Measurements from ENCODE around the gene GABRG3. TPM values are rescaled to one million over a fixed set of nuclear protein-coding genes. Genes with fewer than 3 reads are reported as not detected.

Gene GABRG3
- total and polyA plus RNA-seq, 10 of the 15 experiments (the other 5 are each of a cell fraction or from before 2014, with no cell fraction given), result 0.15 TPM; not detected in 9

DNA sequence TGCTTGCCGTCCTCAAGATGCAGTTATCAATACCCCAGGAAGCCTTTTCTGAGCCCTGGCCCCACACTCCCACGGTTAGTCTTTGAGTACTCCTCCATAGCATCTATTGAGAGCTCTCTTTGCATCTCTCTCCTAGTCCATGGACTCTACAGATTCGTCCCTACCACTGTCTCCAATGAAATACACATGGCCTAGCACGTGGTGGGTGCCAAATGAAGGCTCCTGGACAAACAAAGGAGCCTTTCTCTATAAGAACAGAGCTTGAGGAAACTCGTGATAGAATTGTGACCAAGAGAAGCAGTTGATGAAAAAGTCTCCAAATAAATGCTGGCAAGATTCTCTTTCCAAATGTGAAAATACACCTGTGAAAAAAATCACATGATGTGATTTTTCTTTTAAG is 166.1 kb downstream of the GABRG3 start:
- Histone ChIP-seq H2AFZ (ENCODE audit: control insufficient read depth, low read depth, low read length) (no peak overlapping the region), H3K79me2 (ENCODE audit: control insufficient read depth, insufficient read depth, low read length) (no peaks in the 10 kb centered on the region), H3K4me2 (ENCODE audit: control insufficient read depth, insufficient read depth) (no peak overlapping the region), H3K4me1 (ENCODE audit: control insufficient read depth, insufficient read depth, low read length) (no peaks in the 10 kb centered on the region), H3K27ac (ENCODE audit: control insufficient read depth, insufficient read depth) (no peak overlapping the region), H3K9me3 (replicated peaks; ENCODE audit: control insufficient read depth, insufficient read depth, low read length) (no peaks in the 10 kb centered on the region; the same call in 2 of the 3 replicates), H3K9ac (ENCODE audit: control insufficient read depth, insufficient read depth, low read length) (no peak overlapping the region), H3K27me3 (replicated peaks in 1 of 2; ENCODE audit: control insufficient read depth in 2 of 2, insufficient read depth in 2 of 2, low read length in 1 of 2) (no peaks in the 10 kb centered on the region), H3K36me3 (ENCODE audit: control insufficient read depth in 2 of 2, insufficient read depth in 2 of 2, low read length in 1 of 2) (no peaks in the 10 kb centered on the region), H3K4me3 (no peak overlapping the region), H4K20me1 (ENCODE audit: control insufficient read depth, insufficient read depth) (no peaks in the 10 kb centered on the region)
- WGBS (ENCODE audit: insufficient coverage, insufficient replicate concordance, low lambda C conversion rate, missing lambda C conversion rate), result 2% methylated on average over 5 of the region's 5 CpGs
- ChIA-PET CTCF (no interaction called here), RAD21 (ENCODE audit: unreplicated experiment) (no interaction called here), POLR2A (no interaction called here), SMC1A (ENCODE audit: uncharacterized antibody, unreplicated experiment) (no interaction called here)
- no peak for FAIRE-seq
- in situ Hi-C loops (cut with MboI), result no loop called here
- intact Hi-C loops (cut with micrococcal nuclease; ENCODE audit: unreplicated experiment), result no loop called here
- TF ChIP-seq HDAC6 (IDR thresholded peaks at IDR 0.05; ENCODE audit: unreplicated experiment), result no peak
- no peak for TF ChIP-seq MEF2B (IDR thresholded peaks at IDR 0.05; ENCODE audit: partially characterized antibody, poor library complexity, severe bottlenecking)
- no peak for TF ChIP-seq DPF2 (IDR thresholded peaks at IDR 0.05)
- TF ChIP-seq TBL1XR1 (IDR thresholded peaks at IDR 0.05; ENCODE audit: low read depth, low read length), result no peak
- no peak for TF ChIP-seq SPI1 (IDR thresholded peaks at IDR 0.05; ENCODE audit: borderline replicate concordance, insufficient read depth, low read depth, low read length)
- TF ChIP-seq, protein P1, sequence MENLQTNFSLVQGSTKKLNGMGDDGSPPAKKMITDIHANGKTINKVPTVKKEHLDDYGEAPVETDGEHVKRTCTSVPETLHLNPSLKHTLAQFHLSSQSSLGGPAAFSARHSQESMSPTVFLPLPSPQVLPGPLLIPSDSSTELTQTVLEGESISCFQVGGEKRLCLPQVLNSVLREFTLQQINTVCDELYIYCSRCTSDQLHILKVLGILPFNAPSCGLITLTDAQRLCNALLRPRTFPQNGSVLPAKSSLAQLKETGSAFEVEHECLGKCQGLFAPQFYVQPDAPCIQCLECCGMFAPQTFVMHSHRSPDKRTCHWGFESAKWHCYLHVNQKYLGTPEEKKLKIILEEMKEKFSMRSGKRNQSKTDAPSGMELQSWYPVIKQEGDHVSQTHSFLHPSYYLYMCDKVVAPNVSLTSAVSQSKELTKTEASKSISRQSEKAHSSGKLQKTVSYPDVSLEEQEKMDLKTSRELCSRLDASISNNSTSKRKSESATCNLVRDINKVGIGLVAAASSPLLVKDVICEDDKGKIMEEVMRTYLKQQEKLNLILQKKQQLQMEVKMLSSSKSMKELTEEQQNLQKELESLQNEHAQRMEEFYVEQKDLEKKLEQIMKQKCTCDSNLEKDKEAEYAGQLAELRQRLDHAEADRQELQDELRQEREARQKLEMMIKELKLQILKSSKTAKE (IDR thresholded peaks at IDR 0.05; ENCODE audit: low read depth, poor library complexity, severe bottlenecking), result no peak
- TF ChIP-seq, protein P2, sequence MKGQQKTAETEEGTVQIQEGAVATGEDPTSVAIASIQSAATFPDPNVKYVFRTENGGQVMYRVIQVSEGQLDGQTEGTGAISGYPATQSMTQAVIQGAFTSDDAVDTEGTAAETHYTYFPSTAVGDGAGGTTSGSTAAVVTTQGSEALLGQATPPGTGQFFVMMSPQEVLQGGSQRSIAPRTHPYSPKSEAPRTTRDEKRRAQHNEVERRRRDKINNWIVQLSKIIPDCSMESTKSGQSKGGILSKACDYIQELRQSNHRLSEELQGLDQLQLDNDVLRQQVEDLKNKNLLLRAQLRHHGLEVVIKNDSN (IDR thresholded peaks at IDR 0.05; ENCODE audit: borderline replicate concordance, extremely low read length, insufficient read depth, low read depth, low read length), result no peak
- TF ChIP-seq EZH2 (IDR thresholded peaks at IDR 0.05; ENCODE audit: borderline replicate concordance, control insufficient read depth, low read depth, low read length), result no peak
- TF ChIP-seq, protein P3, sequence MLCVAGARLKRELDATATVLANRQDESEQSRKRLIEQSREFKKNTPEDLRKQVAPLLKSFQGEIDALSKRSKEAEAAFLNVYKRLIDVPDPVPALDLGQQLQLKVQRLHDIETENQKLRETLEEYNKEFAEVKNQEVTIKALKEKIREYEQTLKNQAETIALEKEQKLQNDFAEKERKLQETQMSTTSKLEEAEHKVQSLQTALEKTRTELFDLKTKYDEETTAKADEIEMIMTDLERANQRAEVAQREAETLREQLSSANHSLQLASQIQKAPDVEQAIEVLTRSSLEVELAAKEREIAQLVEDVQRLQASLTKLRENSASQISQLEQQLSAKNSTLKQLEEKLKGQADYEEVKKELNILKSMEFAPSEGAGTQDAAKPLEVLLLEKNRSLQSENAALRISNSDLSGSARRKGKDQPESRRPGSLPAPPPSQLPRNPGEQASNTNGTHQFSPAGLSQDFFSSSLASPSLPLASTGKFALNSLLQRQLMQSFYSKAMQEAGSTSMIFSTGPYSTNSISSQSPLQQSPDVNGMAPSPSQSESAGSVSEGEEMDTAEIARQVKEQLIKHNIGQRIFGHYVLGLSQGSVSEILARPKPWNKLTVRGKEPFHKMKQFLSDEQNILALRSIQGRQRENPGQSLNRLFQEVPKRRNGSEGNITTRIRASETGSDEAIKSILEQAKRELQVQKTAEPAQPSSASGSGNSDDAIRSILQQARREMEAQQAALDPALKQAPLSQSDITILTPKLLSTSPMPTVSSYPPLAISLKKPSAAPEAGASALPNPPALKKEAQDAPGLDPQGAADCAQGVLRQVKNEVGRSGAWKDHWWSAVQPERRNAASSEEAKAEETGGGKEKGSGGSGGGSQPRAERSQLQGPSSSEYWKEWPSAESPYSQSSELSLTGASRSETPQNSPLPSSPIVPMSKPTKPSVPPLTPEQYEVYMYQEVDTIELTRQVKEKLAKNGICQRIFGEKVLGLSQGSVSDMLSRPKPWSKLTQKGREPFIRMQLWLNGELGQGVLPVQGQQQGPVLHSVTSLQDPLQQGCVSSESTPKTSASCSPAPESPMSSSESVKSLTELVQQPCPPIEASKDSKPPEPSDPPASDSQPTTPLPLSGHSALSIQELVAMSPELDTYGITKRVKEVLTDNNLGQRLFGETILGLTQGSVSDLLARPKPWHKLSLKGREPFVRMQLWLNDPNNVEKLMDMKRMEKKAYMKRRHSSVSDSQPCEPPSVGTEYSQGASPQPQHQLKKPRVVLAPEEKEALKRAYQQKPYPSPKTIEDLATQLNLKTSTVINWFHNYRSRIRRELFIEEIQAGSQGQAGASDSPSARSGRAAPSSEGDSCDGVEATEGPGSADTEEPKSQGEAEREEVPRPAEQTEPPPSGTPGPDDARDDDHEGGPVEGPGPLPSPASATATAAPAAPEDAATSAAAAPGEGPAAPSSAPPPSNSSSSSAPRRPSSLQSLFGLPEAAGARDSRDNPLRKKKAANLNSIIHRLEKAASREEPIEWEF (IDR thresholded peaks at IDR 0.05; ENCODE audit: insufficient replicate concordance, low read depth, low read length), result no peak
- TF ChIP-seq RB1 (IDR thresholded peaks at IDR 0.05; ENCODE audit: borderline replicate concordance), result no peak
- no peak for TF ChIP-seq GATAD2B (conservative IDR thresholded peaks at IDR 0.05; ENCODE audit: low read depth)
- no peak for TF ChIP-seq YY1 (IDR thresholded peaks at IDR 0.05; ENCODE audit: low read depth, low read length)
- ATAC-seq, result no peak
- no TSS peak for BruUV-seq (replicated peaks)
- DNase-seq (ENCODE audit: low read depth, low spot score), result no peak
